ENCODE measurements around the gene ZZZ3.
"Not testable (repeated sequence)": the region's sequence is repeated elsewhere in the genome, so short reads cannot be mapped to it uniquely, and the experiment has no call there.

The ZZZ3 gene

DNA sequence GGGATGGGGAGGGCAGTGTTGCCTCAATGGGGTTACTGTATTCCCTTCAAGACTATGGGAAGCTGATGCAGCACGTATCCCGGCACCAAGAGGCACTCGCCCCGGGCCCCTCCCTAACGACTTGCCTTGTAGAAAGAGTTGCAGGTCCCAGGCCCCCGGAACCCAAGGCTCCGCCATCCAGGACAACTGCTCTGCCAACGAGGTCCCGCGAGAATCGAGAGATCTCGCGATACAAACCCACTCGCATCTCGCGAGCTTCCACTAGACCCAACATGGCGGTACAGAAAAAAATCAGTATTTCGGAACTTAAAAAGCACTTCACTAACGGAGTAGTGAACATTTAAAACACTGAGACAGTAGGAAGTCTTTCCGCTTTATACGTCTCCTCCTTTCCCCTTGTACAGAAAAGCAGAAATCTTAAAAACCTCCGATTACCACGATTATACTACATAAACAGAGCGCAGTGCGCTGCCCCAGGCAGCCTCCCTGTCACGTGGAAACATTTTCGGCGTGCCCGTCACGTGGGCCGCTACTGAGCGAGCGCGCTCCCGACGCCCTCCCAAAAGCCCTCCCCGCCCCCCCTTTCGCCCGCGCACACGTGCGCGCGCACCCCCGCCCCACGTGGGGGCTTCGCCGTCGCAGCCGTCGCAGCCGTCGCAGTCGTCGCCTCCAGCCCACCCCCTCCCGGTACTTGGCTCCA lies at the start of gene ZZZ3:
Gene ZZZ3 (minus strand): TSS at position 199 of the 700 bp plus-strand sequence. CDS start 49,304 bp downstream, outside the sequence.
- DNase-seq: peak; percentile 91

GRCh38 chr1:77732090-77732489 lies 49.6 kb upstream of the ZZZ3 start:
- no peak for DNase-seq

DNA sequence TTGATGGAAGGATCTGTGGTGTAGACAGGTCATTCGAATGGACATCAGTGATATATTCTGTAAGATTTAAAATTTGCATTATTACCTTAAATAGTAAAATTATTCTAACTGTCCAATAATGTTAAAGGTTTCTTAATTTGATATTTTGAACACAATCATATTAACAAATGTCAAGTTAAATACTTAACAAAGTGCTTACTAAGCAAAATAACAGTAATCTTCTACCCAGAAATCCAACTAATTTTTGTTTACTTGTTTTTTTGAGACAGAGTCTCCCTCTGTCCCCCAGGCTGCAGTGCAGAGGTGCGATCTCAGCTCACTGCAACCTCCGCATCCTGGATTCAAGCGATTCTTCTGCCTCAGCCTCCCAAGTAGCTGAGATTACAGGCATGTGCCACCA lies 43.2 kb upstream of the ZZZ3 start:
- DNase-seq: no peak

DNA sequence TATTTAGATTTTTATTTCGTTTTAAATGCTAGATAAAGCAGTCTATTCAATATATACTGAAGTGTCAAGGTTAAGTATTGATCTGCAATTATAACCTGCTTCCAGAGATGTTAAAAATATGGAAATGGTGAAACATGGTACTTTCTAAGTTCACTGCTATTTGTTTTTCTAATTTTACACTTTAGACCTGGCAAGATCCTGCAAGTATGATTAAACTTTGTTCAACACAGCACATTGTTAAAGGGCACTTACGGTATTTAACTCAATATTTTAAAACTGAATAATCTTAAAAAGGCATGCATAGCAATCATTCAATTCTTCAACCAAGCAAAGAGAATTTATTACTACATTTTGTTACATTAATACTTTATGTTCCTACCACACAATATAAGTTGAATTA lies 35.7 kb upstream of the ZZZ3 start:
- DNase-seq: no peak

DNA sequence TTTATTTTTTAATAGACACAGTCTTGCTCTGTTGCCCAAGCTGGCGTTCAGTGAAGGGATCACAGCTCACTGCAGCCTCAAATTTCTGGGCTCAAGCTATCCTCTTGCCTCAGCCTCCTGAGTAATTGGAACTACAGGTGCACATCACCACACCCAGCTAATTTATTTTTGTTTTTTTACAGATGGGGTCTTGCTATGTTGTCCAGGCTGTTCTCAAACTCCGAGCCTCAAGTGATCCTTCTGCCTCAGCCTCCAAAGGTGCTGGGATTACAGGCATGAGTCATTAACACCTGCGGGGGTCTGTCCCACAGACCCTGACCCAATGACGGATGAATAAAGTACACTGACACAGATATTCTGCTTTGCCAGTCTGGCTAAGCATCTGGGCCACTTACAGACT lies 33.6 kb upstream of the ZZZ3 start:
- DNase-seq: no peak

GRCh38 chr1:77709727-77710126 lies 27.3 kb upstream of the ZZZ3 start:
- DNase-seq: no peak

DNA sequence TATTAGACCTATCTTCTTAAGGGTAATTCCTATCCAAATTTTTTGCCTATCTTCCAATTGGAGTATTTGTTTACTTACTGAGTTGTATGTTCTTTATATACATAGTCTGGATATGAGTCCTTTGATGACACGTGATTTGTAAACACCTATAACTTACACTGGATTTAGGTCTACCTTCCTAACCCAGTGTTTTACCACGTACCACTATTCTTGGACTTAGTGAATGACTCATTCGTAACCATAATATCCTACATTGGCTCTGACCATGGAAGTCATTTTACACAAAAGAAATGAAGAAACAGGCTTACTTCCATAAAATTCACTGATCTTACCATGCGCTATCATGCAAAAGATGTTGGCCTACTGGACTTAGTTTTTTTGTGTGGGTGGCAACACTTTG lies 23.9 kb upstream of the ZZZ3 start:
- DNase-seq: no peak

GRCh38 chr1:77704736-77705135 lies 22.3 kb upstream of the ZZZ3 start:
- DNase-seq: no peak

- not testable (repeated sequence) for DNase-seq
Measured at GRCh38 chr1:77699673-77700072, 17.2 kb upstream of the ZZZ3 start.

DNA sequence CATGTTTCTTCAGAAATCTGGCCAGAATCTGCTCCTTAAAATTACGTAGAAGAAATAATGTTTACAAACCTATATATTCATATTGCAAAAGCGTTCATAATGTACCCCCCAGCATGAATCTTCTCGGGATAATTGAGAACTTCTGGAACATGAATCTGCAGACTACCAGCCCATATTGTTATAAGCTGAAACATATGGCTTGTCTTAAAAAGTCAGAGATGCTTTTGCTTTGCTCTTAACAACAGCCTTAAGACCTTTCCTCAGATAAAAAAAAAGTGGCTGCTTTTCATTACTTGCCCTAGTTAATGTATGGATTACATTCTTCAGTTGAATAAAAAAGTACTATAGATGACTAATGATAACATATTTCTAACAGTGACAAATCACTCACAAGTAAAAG lies 15.0 kb upstream of the ZZZ3 start:
- no peak for DNase-seq

DNA sequence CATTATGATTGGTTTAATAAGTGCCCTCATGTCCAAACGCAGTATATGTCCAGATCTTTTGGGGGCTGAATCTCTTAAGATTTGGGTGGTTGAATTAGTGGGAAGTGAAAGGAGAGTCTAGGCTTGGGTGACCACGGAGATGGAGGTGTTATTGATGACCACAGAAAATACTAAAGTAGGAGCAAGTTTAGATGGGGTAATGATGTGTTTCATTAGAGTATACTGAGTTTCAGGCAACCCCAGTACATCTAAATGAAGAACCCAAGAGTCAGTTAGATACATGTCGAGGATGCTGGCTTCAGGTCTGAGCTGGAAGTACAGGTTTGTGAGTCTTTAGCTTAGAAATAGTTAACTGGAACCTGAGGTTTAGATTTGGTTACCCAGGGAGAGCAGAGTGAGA lies 6.5 kb upstream of the ZZZ3 start:
- DNase-seq: no peak

DNA sequence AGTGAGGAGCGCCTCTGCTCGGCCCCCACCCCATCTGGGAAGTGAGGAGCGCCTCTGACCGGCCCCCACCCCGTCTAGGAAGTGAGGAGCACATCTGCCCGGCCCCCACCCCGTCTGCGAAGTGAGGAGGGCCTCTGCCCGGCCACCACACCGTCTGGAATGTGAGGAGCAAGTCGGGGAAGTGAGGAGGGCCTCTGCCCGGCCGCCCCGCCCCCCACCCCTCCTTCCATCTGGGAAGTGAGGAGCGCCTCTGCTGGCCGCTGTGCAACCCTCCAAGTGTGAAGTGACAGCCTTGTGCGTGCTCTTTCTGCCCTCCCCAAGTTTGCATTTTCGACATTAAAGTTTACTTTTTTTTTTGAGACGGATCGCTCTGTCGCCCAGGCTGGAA lies 5.1 kb upstream of the ZZZ3 start:
- no peak for DNase-seq

- DNase-seq: no peak
Measured at GRCh38 chr1:77686796-77687518, 4.5 kb upstream of the ZZZ3 start.

GRCh38 chr1:77683160-77684148 lies 996 bp upstream of the ZZZ3 start:
- peak; percentile 89 for DNase-seq

DNA sequence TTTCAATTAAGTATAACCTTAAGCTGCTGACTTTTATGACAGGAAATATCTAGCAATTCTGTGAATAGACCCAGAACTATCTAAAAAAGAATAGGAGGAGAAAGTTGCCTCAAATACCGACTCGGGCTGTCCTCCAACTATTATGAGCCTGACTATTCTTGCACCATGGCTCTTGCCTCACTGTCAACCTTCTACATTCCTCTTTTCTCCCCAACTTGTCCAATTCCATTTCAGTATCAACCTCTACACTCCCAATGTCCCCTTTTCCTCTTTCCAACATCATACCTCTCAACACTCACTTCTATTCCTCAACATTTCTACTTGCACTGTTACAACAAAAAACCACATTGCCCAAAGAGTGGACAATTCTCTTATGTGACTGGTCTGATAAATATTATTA lies 2.3 kb downstream of the ZZZ3 start:
- no peak for DNase-seq

GRCh38 chr1:77678660-77679610 lies 3.5 kb downstream of the ZZZ3 start:
- DNase-seq: no peak

DNA sequence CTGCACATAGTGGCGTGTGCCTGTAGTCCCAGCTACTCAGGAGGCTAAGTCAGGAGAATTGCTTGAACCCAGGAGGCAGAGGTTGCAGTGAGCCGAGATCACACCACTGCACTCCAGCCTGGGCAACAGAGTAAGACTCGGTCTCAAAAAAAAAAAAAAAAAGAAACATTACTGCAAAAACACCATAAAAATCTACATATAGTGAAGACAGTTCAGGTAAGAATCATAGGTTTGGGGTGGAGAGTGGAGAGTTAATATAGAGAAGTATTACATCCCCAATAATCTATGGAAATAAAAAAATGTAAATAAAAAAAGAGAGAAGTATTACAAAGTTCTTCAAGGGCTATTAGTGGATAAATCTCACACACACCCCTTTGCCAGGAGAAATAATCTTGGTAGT lies 7.7 kb downstream of the ZZZ3 start:
- DNase-seq: not testable (repeated sequence)

- DNase-seq: no peak
Measured at GRCh38 chr1:77673716-77674355, 8.6 kb downstream of the ZZZ3 start.

DNA sequence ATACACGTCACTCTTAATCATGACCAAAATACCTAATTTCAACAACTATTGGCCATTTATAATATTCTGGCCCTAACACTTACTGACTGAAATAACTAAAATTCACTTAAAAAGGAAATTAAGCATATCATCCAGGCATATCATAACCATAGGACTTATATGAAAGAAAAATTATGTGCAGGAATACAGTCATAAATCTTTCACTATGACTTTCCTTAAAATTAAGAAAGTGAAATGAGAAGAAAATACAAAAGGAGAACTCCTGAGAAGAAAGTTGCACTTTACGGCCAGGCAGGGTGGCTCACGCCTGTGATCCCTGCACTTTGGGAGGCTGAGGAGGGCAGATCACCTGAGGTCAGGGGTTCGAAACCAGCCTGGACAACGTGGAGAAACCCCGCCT lies 9.4 kb downstream of the ZZZ3 start:
- no peak for DNase-seq

DNA sequence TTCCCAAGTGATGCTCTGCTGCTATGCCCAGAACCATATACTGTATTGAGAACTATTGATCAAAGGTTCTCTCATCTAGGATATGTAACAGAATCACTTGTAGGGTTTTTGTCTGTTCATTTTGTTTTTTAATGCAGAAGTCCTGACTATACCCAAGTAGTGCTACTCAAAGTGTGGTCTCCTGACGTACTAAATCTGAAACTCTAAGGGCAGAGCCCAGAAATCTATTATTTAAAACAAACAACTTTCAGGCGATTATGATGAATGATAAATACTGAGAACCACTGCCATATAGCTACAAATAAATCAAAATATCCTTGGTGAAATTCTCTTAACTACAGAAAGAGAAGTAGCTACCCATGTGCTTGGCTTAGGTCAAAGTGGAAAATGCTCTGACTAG lies 10.1 kb downstream of the ZZZ3 start:
- DNase-seq: no peak

- no peak for DNase-seq
Measured at GRCh38 chr1:77671836-77672235, 10.6 kb downstream of the ZZZ3 start.

DNA sequence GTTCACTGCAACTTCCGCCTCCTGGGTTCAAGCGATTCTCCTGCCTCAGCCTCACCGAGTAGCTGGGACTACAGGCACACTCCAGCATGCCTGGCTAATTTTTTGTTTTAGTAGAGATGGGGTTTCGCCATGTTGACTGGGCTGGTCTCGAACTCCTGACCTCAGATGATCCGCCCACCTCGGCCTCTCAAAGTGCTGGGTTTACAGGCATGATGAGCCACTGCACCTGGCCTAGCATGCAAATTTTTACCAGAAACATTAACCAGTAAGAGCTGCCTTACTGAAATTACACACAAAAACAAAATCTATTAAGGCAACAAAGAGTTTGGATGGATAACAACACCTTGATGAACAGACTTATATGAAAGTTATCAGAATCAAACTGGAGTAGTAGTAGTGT lies 12.1 kb downstream of the ZZZ3 start:
- DNase-seq: no peak
